Lower lobe of right lung (tissue), 2 donors: ENCODE measurements around the gene MOV10. TPM values are rescaled to one million over a fixed set of nuclear protein-coding genes. Genes with fewer than 3 reads are reported as not detected.

Experiments
- ATAC-seq, 2 donors: fragments of 200-7000 bp; cut with Tn5 transposase; one replicate each; pipeline ENCODE4 v1.9.1; 2020 to 2022; ENCODE audit warnings: mild to moderate bottlenecking in 2 of 2, moderate library complexity in 2 of 2
- DNase-seq: peaks from one replicate; pipeline ENCODE4 v3.0.0-alpha.2; 2020
- H3K27ac ChIP-seq: fragments of 200-600 bp; one replicate; pipeline ENCODE4 v1.8.0; 2022
- H3K27me3 ChIP-seq: fragments of 200-600 bp; one replicate; pipeline ENCODE4 v1.8.0; 2022; ENCODE audit warnings: low read depth
- H3K36me3 ChIP-seq: fragments of 200-600 bp; one replicate; pipeline ENCODE4 v1.8.0; 2022; ENCODE audit warnings: mild to moderate bottlenecking
- H3K4me1 ChIP-seq: fragments of 200-600 bp; one replicate; pipeline ENCODE4 v1.8.0; 2022
- H3K4me3 ChIP-seq: fragments of 200-600 bp; one replicate; pipeline ENCODE4 v1.8.0; 2022; ENCODE audit warnings: mild to moderate bottlenecking
- H3K9me3 ChIP-seq: fragments of 200-600 bp; one replicate; pipeline ENCODE4 v1.8.0; 2022
- intact Hi-C: fragments of 100-400 bp; cut with DNase I; formaldehyde crosslinking; loops from one replicate; pipeline ENCODE4 v1.11.0; 2022
- total RNA-seq: library from RNA; stranded (reverse); fragmentation: NEBNext Ultra II Directional; extraction: Animal tissue kit (Norgen Biotek cat#: 25700); gene quantifications from one replicate; pipeline ENCODE4 v1.2.1, GENCODE V29; 2021
- TF ChIP-seq, protein P1 (sequence below): fragments of 200-600 bp; IDR thresholded peaks from one replicate; pipeline ENCODE4 v1.8.0; 2022; ENCODE audit warnings: antibody characterized with exemption, mild to moderate bottlenecking
- donor health status: DM: no; HTN: yes; CAD: no; lungs with severe emphysema.

The MOV10 gene
- total RNA-seq, 1 donor from 2014 or later = 72.3 TPM

DNA sequence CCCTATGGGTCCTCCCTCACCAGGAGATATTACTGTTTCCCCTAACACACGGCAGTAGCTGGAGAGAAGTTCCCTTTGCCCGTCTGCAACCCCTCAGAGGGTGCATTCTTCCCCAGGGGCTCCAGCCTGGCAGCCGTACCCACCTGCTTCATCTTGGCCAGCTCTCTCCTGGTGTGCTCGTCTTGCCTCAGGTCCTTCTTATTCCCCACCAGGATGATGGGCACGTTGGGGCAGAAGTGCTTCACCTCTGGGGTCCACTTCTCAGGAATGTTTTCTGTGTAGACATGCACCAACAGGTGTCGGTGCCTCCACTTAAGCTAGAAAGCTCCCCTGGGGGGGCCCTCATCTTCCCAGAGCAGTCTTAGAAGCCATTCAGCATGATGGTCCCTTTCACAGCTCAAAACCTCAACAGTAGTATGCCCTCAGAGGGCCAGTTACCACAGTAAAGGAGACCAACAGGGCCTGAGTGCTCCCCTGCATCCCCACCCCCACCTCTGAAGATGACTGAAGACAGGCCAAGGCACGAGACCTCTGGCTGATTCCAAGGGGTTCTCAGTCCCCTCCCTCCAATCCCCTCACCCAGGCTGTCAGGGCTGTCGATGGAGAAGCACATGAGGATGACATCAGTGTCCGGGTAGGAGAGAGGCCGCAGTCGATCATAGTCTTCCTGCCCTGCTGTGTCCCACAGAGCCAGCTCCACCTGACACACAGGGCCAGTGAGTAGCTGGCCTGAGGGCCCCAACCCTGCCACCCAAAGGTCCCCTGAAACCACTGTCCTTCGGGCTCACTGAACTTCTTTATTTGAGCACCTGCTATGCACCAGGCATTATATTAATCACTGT lies 28.2 kb downstream of the MOV10 start:
- H3K36me3 ChIP-seq = peaks cover 57% of the 10 kb centered on the region
- peak overlapping the region; percentile 84 for H3K27ac ChIP-seq
- no peaks in the 10 kb centered on the region for H3K27me3 ChIP-seq
- intact Hi-C loops = no loop called here
- ATAC-seq (no peak), DNase-seq (no peak)
- H3K4me1 ChIP-seq = peaks cover 79% of the 10 kb centered on the region
- TF ChIP-seq, protein P1, sequence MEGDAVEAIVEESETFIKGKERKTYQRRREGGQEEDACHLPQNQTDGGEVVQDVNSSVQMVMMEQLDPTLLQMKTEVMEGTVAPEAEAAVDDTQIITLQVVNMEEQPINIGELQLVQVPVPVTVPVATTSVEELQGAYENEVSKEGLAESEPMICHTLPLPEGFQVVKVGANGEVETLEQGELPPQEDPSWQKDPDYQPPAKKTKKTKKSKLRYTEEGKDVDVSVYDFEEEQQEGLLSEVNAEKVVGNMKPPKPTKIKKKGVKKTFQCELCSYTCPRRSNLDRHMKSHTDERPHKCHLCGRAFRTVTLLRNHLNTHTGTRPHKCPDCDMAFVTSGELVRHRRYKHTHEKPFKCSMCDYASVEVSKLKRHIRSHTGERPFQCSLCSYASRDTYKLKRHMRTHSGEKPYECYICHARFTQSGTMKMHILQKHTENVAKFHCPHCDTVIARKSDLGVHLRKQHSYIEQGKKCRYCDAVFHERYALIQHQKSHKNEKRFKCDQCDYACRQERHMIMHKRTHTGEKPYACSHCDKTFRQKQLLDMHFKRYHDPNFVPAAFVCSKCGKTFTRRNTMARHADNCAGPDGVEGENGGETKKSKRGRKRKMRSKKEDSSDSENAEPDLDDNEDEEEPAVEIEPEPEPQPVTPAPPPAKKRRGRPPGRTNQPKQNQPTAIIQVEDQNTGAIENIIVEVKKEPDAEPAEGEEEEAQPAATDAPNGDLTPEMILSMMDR = no peak
- no peaks in the 10 kb centered on the region for H3K9me3 ChIP-seq
- no peak overlapping the region for H3K4me3 ChIP-seq

DNA sequence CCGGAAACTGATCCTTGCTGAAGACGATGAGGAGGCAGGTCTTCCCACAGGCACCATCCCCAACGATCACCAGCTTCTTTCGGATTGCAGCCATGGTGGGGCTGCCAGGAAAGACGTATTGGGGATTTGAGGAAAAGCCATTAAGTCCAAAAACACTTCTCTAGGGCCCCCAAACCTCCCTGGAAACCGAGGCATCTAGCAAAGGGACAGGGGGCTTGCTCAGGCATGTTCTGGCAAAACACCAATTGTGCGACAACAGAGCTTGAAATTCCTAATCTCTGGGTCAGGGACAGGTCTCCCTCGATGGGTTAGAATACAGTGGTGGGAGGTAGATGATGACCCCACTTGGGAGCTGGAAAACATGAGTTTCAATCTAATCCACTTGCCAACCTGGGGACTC lies 29.2 kb downstream of the MOV10 start:
- peaks cover 47% of the 10 kb centered on the region for H3K36me3 ChIP-seq
- H3K4me3 ChIP-seq = no peak overlapping the region
- H3K27me3 ChIP-seq = no peaks in the 10 kb centered on the region
- DNase-seq = no peak
- H3K4me1 ChIP-seq = peaks cover 75% of the 10 kb centered on the region
- no peak overlapping the region for H3K27ac ChIP-seq
- no peaks in the 10 kb centered on the region for H3K9me3 ChIP-seq
- ATAC-seq = no peak
- TF ChIP-seq, protein P1 = no peak
- intact Hi-C loops = no loop called here

DNA sequence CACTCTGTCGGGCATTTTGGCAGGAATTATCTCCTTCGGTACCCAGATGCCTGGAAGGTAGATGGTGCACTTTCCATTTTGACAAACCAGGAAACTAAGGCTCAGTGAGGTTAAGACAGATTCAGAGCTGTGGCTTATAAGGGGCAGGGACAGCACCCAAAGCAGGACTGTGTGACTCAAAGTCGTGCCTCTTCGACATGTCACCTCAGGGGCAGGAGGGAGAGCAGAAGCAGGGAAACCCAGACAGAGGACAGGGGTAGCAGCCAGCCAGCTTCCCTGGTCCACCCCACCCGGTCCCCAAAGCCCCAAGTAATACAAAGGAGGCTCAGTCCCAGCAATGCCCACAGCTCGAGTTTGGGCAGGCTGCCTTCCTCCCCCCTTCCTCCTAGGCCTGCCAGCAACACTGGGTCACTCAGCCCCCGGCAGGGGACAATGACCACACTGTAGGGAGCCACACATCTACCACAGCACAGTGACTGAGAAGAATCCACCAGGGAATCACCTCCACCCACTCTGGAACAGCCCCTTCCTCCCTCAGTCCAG lies 30.0 kb downstream of the MOV10 start:
- no peaks in the 10 kb centered on the region for H3K27me3 ChIP-seq
- DNase-seq (no peak), ATAC-seq (no peak)
- H3K9me3 ChIP-seq = no peaks in the 10 kb centered on the region
- peak overlapping the region; percentile 81 for H3K27ac ChIP-seq
- peaks cover 67% of the 10 kb centered on the region for H3K4me1 ChIP-seq
- peak overlapping the region; percentile 97 for H3K4me3 ChIP-seq
- H3K36me3 ChIP-seq = peaks cover 39% of the 10 kb centered on the region
- TF ChIP-seq, protein P1 = no peak
- intact Hi-C loops = no loop called here

DNA sequence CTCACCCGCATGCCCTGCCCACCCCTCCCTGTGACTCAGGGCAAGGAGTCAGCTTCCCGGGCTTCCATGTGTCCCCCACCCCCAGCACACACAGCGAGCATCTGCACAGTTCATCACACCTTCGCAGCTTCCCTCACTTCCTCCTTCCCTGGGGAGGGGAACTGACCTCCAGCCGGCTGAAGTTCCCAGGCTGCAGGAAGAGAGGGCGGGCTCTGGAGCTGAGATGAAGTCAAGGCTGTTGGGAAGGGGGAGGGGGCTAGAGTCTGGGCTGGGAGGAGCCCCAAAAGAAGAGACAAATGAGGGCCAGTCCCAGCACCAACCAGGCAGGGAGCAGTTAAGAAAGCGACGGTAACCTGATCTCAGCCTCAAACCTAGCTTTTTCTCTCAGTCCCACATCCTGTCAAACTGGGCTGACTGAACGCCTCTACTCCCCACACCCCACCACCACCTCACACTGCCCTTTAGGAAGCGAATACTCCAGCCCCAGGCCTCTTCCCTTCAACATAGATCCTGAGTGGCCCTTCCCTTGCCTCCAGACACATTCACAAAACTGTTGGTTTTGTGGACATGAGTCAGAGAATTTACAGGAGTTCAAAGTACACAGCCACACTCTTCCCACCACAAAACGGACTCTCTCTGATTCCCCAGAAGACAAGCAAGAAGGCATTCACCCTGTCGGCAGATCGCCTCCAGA lies 30.6 kb downstream of the MOV10 start:
- H3K27me3 ChIP-seq = no peaks in the 10 kb centered on the region
- H3K9me3 ChIP-seq = no peaks in the 10 kb centered on the region
- H3K36me3 ChIP-seq = peaks cover 33% of the 10 kb centered on the region
- DNase-seq (peak; percentile 81), ATAC-seq (peak; percentile 60 to 67)
- intact Hi-C loops = no loop called here
- H3K27ac ChIP-seq = peak overlapping the region; percentile 81
- H3K4me1 ChIP-seq = peaks cover 61% of the 10 kb centered on the region
- TF ChIP-seq, protein P1 = no peak
- H3K4me3 ChIP-seq = peak overlapping the region; percentile 97

DNA sequence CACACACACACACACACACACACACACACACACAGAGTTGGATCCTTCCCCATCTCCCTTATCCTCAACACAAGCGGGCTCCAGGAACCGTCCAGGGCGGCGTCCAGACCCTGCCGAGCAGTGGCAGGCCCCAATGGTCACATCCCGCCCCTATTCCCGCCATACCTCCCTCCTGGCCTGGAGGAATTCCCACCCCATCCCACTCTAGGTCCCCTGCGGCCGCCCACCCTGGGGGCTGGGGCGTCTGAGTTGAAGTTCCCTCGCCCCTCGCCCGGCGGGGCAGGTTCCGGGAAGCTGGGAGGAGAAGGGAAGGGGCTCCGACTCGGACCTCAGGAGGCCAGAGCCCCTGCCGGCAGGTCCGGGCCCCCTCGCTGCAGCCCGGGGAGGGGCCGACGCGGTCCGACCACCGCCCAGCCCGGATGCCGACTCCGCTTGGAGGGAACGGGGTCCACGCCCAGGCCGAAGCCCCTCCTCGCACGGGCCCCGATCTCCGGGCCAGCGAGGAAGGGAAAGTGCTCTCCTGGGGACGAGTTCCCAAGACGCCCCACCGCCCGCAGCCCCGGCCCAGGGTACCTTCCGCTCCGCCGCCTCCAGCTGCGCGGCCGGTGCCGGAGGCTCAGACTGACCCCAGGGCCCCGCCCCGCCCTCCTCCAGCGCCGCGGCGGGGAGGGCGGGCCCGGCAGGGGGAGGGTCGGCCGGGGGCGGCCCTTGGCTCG lies 32.2 kb downstream of the MOV10 start, which contains the start of gene RHOC:
Gene RHOC, minus strand, starts transcription at position 623 of the 716 bp plus-strand sequence. CDS start 3,328 bp downstream, outside the sequence.
- Histone ChIP-seq H3K36me3 (peaks cover 21% of the 10 kb centered on the region), H3K9me3 (no peaks in the 10 kb centered on the region), H3K27ac (peak within 1 kb of the TSS; percentile 93), H3K4me3 (peak within 1 kb of the TSS; percentile 97), H3K27me3 (no peaks in the 10 kb centered on the region), H3K4me1 (peaks cover 45% of the 10 kb centered on the region)
- intact Hi-C loops = no loop called here
- DNase-seq (peak; percentile 82), ATAC-seq (peak; percentile 91 to 92)
- TF ChIP-seq, protein P1 = no peak
